ENCODE measurements around the gene FOXC1.

Gene FOXC1

DNA sequence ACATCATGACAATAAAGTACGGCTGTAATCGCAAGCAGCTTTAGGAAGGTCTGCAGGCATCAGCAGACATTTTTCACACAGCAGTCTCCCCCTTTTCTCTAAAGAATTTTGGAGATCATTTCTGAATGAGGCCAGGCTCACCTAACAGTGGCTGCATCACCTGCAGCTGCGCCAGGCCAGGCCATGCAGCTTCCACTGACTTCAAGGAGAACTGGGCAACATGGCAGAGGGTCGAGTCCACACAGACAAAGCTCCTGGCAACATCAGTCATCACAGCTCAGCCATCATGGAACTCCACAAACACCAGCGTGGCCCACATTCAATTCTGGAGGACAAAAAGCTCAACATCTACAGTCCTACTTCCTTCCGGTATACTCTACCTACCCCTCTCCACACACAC is 17.8 kb upstream of the FOXC1 start:
- ATAC-seq, result no peak
- peaks cover 33% of the 10 kb centered on the region for H3K27me3 Mint-ChIP-seq
- no peaks in the 10 kb centered on the region for H3K36me3 Mint-ChIP-seq
- no peak overlapping the region for H3K4me3 Mint-ChIP-seq
- H3K9me3 Mint-ChIP-seq, result no peaks in the 10 kb centered on the region
- H3K4me1 Mint-ChIP-seq, result no peaks in the 10 kb centered on the region
- no peak overlapping the region for H3K27ac Mint-ChIP-seq

DNA sequence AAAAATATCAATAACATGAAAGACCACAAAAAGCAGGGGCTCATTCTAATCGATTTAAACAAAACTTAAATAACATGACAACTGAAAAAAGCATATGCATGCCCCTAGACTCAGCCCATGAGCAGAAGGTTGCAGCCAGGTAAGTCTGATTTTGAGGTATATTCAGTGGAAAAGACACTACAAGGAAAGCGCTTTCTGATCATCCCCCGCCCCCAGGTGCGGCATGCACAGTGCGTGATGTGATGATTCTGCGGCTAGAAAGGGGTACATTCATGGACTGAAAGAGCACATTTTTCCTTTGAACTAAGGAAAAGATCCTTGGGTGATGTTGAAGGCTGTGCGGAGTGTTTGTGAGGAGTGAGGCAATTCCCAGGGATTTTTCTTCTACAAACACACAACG is 16.9 kb upstream of the FOXC1 start:
- Mint-ChIP-seq H3K4me1 (no peaks in the 10 kb centered on the region), H3K36me3 (no peaks in the 10 kb centered on the region), H3K27ac (no peak overlapping the region), H3K4me3 (no peak overlapping the region), H3K9me3 (no peaks in the 10 kb centered on the region), H3K27me3 (peaks cover 42% of the 10 kb centered on the region)
- ATAC-seq, result no peak

DNA sequence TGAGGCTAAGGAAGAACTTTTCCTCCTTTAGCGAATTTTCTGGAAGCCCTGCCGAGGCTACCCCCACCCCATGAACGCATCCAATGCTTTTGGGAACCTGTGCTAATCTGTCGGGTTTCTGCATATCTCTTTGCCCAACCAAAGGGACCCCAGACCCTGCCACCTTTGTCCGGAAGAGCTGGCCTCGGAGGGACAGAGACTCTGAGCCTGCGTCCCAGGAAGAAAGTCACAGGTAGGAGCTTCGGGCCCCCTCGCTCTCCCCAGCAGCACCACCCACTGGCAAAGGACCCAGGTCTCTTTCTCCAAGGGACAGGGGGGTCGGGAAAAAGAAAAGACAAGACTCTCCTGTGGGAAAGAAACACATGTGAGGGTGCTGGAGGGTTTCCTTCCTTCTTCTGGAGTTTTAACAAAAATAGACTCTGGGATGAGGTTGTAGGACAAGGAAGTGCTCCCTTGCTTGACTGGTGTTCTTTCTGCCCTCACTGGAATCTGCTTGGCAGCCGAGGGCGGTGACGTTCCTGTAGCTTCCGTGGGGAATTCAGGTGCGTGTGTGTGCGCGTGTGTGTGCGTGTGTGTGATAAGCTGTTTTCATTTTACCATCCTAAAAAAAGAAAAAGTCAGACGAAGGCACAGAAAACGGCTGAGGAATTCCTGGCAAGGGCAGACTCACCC is 16.3 kb upstream of the FOXC1 start:
- Mint-ChIP-seq H3K4me1 (no peaks in the 10 kb centered on the region), H3K9me3 (no peaks in the 10 kb centered on the region), H3K27me3 (peaks cover 48% of the 10 kb centered on the region), H3K27ac (no peak overlapping the region), H3K4me3 (no peak overlapping the region), H3K36me3 (no peaks in the 10 kb centered on the region)
- no peak for ATAC-seq

DNA sequence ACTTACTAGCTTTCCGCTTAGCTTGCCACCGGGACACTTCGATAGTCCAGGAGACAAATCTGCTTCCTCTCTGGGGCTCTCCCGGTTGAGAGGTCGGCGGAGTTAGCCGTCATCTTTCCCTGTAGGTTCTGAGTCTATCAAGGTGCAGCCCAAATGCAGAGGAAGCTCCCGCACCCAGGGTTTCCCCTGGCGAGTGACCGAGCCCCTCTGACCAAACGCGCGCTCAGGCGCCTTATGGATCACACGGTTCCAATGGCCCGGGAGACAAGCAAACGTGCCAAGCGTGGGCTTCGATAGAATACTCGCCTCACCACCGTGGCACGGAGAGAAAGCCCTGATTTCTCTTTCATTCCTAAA is 15.8 kb upstream of the FOXC1 start:
- Mint-ChIP-seq H3K9me3 (no peaks in the 10 kb centered on the region), H3K36me3 (no peaks in the 10 kb centered on the region), H3K4me1 (no peaks in the 10 kb centered on the region), H3K4me3 (no peak overlapping the region), H3K27me3 (peaks cover 51% of the 10 kb centered on the region), H3K27ac (no peak overlapping the region)
- no peak for ATAC-seq

DNA sequence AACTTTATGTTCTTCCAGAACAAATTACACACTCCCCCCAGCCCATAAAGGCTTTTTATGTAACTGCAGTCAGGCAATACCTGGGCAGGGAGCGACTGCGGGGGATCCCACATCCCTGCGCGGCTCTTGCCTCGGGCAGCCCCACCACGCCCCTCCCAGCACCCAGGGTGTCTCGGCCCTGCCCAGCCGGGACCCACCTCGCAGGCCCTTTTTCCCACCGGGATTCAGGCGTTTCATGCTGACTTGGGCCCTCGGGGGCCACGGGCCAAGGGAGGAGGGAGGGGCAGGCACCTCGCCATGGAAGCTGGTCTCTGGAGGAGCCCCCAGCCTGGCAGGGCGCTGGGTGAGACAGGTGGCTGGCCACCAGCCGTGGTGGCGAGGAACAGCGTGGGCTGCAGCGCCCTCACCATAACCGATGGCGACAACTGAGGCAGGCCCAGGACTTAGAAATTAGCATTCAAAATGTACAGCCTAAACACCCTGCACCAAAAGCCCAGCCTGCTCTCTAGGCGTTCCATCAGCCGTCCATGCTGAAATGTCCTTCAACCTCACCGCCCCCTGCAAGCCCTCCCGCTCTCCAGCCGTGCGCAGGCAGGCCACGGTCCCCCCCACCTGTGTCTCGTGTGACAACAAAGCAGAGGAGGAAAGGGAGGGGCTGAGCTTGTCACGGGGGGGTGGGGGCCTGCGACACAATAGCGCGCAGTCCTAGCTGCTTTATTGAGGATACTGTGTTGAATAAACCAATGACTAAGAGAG is 15.1 kb upstream of the FOXC1 start:
- Mint-ChIP-seq H3K27ac (no peak overlapping the region), H3K4me1 (no peaks in the 10 kb centered on the region), H3K9me3 (no peaks in the 10 kb centered on the region), H3K4me3 (no peak overlapping the region), H3K36me3 (no peaks in the 10 kb centered on the region), H3K27me3 (peaks cover 58% of the 10 kb centered on the region)
- ATAC-seq, result no peak

DNA sequence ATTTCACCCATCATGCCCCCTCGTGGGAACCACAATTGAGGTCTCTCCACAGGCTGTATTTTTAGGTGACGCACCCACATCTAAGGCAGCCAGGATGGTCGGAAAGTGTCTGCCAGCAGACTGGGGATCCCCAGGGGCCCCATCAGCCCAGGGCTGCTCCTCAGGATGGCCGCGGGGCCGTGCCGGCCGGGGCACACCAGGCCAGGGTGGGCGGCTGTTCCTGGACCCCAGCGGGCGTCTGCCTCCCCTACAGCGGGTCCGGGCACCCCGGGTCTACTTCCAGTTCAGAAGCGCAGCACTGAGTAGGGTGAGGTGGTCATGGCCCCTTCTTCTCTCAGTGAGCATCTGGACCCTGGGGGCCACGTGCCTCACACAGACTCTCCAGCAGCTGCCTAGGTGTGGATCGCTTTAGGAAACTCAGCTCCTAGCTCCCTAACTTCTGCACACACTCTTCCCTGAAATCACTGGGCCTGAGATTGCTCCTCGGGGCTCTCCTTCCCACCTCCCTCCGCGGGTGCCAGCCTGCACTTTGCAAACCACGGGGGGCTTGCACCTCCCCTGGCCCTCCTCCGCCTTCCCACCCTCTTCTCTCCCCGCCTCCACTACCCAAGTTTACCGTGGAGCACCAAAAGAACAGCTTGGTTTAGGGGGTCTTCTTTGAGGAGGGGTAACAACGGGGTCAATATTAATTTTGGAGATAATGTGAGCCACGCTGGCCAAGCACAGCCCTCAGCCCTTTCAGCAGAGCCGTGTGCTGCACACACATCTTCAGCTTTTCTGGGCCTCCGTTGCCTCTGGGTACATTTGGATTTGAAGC is 14.2 kb upstream of the FOXC1 start:
- Mint-ChIP-seq H3K9me3 (no peaks in the 10 kb centered on the region), H3K36me3 (no peaks in the 10 kb centered on the region), H3K27ac (no peak overlapping the region), H3K27me3 (peaks cover 67% of the 10 kb centered on the region), H3K4me3 (no peak overlapping the region), H3K4me1 (no peaks in the 10 kb centered on the region)
- ATAC-seq, result peak; percentile 34

DNA sequence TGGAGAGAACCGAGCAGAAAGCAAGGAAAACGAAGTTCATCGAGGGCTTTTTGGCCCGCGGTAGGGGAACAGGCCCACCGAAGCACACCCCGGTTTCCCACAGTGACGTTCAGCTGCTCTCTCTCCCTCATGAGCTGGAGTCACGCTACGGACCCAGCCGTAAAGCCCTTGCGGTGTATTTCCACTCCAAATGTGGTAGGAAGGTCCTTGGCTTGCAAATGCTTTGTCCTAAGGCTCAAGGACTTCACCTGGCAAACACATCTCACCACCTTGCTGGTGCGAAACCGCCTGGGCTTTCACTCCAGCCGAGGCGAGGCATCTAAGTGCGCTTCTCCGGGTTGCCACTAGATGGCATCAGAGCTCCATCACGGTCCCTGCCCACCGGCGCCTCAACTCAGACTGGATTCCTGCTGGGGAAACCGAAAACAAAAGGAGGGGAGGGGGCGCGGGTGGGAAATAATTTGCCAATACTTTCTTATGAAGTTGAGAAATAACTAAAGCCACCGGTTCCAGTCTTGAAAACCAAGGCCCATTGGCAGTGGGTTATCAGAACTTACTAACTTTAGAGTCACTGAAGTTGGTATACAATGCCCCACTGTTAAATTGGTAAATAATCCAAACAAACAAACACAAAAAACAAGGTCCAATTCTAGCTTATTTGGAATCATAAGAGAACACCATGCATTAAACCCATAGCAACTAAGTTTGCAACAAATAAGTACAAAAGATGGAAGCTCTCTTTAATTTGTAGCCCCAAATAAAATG is 13.4 kb upstream of the FOXC1 start:
- no peaks in the 10 kb centered on the region for H3K36me3 Mint-ChIP-seq
- no peaks in the 10 kb centered on the region for H3K9me3 Mint-ChIP-seq
- H3K4me3 Mint-ChIP-seq, result no peak overlapping the region
- peak; percentile 69 for ATAC-seq
- H3K4me1 Mint-ChIP-seq, result no peaks in the 10 kb centered on the region
- no peak overlapping the region for H3K27ac Mint-ChIP-seq
- peaks cover 75% of the 10 kb centered on the region for H3K27me3 Mint-ChIP-seq

DNA sequence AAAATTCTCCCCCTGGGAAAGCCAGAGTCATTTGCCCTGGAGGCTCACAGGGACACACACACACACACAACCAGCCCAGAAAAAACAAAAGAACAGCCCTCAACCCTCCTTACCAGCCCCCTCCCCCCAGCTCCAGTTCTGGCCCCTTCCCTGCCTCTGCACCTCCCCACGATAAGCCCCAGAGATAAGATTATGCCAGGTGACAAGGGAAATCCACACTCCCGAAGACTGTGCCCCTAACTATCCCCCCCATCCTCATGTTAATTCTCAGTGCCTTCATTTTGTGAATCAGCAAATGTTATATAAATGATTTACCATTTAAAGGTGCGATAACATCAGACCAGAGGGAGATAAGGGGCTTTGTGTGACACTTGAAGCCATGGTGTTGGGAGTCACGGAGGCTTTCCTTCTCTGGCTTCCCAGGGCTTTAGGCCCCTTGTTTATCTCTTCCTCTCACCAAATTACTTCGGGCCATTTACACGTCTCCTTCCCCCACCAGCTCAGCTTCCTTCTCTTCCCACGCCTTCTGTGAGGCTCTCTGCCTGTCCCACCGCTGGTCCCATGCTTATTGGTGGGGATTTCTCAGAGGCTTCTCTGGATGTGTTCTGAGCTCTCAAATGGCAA is 12.5 kb upstream of the FOXC1 start:
- Mint-ChIP-seq H3K4me1 (no peaks in the 10 kb centered on the region), H3K27me3 (peaks cover 84% of the 10 kb centered on the region), H3K36me3 (no peaks in the 10 kb centered on the region), H3K4me3 (no peak overlapping the region), H3K9me3 (no peaks in the 10 kb centered on the region), H3K27ac (no peak overlapping the region)
- no peak for ATAC-seq

DNA sequence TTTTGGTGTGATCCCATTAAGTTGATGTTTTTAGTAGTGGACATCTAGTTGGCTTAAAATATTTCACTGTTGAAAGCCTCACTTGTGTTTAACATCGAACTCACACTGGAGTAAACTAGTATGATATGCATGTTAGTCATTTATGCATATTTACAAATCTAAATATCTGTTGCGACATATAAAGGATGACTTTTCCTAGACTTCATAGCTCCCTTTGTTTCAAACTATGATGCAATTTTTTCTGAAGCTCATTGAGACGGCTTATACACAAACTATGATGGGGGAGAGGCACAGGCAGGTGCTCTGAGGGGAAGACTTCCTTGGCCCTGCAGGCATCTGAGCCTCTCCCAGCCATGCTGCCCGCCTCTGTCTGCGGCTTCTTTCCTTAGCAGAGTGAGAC is 11.8 kb upstream of the FOXC1 start:
- Mint-ChIP-seq H3K36me3 (no peaks in the 10 kb centered on the region), H3K9me3 (no peaks in the 10 kb centered on the region), H3K27me3 (peaks cover 84% of the 10 kb centered on the region), H3K27ac (no peak overlapping the region), H3K4me3 (no peak overlapping the region), H3K4me1 (no peaks in the 10 kb centered on the region)
- ATAC-seq, result no peak

DNA sequence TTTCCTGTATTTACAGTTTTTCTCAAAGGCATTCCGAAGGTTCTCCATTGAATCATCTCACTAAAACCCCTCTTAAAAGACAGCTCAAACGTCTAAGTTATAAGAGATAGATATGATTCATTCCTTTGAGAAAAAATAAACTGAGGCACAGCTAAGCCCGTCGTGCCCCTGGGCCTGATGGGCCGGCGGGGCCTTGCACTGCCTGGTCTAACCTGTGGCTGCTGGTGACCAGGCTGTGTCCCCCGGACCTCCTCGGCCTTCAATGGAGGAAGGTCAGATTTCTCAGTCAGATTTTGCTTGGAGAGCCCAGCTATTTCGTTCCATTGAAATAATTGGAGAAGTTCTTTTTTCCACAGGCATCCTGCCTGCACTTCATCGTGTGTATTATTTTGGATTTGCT is 11.3 kb upstream of the FOXC1 start:
- Mint-ChIP-seq H3K27me3 (peaks cover 84% of the 10 kb centered on the region), H3K9me3 (no peaks in the 10 kb centered on the region), H3K4me1 (no peaks in the 10 kb centered on the region), H3K4me3 (no peak overlapping the region), H3K27ac (no peak overlapping the region), H3K36me3 (no peaks in the 10 kb centered on the region)
- ATAC-seq, result no peak

DNA sequence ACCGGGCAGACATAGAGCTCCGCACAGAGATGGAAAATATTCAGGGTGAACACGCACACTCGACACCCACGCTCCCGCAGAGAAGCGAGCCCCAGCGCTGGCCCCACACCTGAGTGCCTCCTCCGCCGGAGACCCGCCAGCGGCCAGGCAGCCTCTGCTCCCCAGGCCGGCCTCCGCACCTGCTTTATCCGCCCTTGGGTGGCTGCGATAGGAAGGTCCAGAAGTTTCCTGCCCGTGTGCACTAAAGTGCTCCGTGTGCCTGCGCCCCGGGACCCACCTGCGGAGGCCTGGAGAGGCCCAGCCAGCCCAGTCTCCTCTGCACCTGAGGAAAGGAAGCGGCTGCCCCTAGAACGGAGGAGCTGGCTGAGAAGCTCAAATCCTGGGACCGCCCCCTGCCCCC is 10.8 kb upstream of the FOXC1 start:
- Mint-ChIP-seq H3K9me3 (no peaks in the 10 kb centered on the region), H3K36me3 (no peaks in the 10 kb centered on the region), H3K27ac (no peak overlapping the region), H3K4me3 (no peak overlapping the region), H3K4me1 (no peaks in the 10 kb centered on the region), H3K27me3 (peaks cover 84% of the 10 kb centered on the region)
- ATAC-seq, result no peak

DNA sequence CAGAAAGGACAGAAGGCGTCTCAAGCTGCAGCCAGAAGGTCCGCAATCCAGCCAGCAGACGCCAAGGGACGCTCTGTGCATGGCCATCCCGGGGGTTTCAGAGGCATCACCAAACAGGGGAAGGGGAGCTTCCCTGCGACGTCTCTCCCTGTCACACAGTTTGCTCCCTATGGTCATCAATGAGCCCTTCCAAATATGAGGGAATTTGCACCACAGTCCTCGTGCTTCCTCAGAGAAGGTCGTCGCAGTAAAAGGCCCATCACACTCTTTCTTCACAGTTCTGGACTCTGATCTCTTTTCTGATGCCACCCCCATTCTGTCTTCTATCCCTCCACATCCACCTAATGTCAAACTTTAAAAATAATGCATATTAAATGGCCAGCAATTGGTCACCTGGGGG is 10.2 kb upstream of the FOXC1 start:
- H3K4me3 Mint-ChIP-seq, result no peak overlapping the region
- no peaks in the 10 kb centered on the region for H3K36me3 Mint-ChIP-seq
- H3K4me1 Mint-ChIP-seq, result no peaks in the 10 kb centered on the region
- no peak overlapping the region for H3K27ac Mint-ChIP-seq
- peaks cover 85% of the 10 kb centered on the region for H3K27me3 Mint-ChIP-seq
- no peaks in the 10 kb centered on the region for H3K9me3 Mint-ChIP-seq
- no peak for ATAC-seq

DNA sequence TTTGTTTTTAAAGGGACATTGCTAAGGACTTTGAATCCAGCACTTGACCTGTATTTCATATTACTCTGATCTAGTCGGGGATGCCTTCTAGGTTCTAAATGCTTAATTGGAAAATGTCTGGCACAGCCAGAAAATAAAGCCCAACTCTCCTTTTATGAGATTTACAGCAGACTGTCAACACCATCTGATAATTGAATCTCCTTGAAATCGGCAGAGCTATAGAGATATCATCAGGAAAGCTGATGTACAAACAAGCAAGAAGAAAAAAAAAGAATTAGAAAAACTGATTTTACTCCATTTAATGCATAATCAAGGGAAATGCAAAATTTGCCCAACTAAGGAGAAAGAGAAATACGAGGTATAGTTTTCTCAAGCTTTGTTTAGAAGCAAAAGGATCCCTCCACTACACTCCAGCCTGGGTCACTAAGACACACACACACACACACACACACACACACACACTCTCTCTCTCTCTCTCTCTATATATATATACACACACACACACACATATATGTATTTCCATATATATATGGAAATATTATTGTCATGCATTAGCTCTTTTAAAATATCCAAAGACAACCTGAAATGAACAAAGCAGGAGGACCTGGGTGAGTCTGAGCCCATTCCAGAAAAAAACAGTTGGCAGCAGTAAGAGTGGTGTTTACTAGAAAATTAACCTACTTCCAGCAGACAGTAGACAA is 9.5 kb upstream of the FOXC1 start:
- peaks cover 87% of the 10 kb centered on the region for H3K27me3 Mint-ChIP-seq
- no peak overlapping the region for H3K27ac Mint-ChIP-seq
- ATAC-seq, result no peak
- no peak overlapping the region for H3K4me3 Mint-ChIP-seq
- peaks cover 1% of the 10 kb centered on the region for H3K4me1 Mint-ChIP-seq
- H3K9me3 Mint-ChIP-seq, result no peaks in the 10 kb centered on the region
- H3K36me3 Mint-ChIP-seq, result no peaks in the 10 kb centered on the region

DNA sequence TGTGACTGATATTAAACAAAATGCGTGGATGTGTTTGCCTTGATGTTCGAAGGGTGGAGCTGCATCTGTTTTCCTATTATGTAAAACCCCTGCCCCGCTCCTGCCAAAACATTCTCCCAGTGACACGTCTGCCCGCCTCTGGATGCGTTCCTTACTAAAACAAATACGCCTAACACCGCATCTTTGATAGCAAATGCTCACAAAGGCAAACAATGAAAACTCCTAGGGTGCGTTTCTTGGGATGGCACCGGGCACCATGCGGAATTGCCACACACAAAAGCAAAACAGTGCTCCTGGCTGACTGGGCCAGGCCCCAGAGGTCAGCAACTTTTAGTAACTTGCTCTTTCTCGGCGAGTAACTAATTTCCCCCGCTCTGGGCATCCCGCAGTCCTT is 9.0 kb upstream of the FOXC1 start:
- Mint-ChIP-seq H3K36me3 (no peaks in the 10 kb centered on the region), H3K9me3 (no peaks in the 10 kb centered on the region), H3K27ac (no peak overlapping the region), H3K4me3 (no peak overlapping the region), H3K27me3 (peaks cover 91% of the 10 kb centered on the region), H3K4me1 (peaks cover 7% of the 10 kb centered on the region)
- ATAC-seq, result no peak

All from stimulated activated memory B cell treated with anti-CD40 and anti-IgM and Interleukin-4, amounts not matched to agents 10 μg/mL and 1 μg/mL and 100 μg/mL, for 72 hours (primary cell).